ENCODE results near the gene DGKG. TPM values are rescaled to one million over a fixed set of nuclear protein-coding genes. Genes with fewer than 3 reads are reported as not detected.

Gene DGKG
- total and polyA plus RNA-seq, 9 of the 15 experiments (the other 6 are each of a cell fraction or from before 2014, with no cell fraction given): 0.01 to 0.36 (median 0.15) TPM

GRCh38 chr3:186124592-186124991, 237.4 kb downstream of the DGKG start:
- Histone ChIP-seq H3K9me3 (replicated peaks; ENCODE audit: control insufficient read depth, insufficient read depth, low read depth, low read length) (no peaks in the 10 kb centered on the region), H2AFZ (ENCODE audit: low read depth, low read length) (no peak overlapping the region), H3K4me3 (no peak overlapping the region), H3K9me1 (ENCODE audit: control insufficient read depth, insufficient read depth, low read length) (no peaks in the 10 kb centered on the region), H3K36me3 (ENCODE audit: control insufficient read depth, insufficient read depth, low read length) (no peaks in the 10 kb centered on the region), H3K4me1 (replicated peaks in 1 of 2; ENCODE audit: control insufficient read depth in 2 of 2, insufficient read depth in 2 of 2, low read length in 2 of 2) (no peaks in the 10 kb centered on the region), H3K79me2 (ENCODE audit: control insufficient read depth, insufficient read depth, low read length) (no peaks in the 10 kb centered on the region), H3K9ac (ENCODE audit: insufficient read depth in 1 of 2, low read depth in 2 of 2, low read length in 2 of 2) (no peak overlapping the region), H3K27ac (ENCODE audit: extremely low read depth, low read depth, low read length) (no peak overlapping the region), H3K4me2 (ENCODE audit: insufficient read depth, low read length) (no peak overlapping the region), H3K27me3 (ENCODE audit: control insufficient read depth in 2 of 2, insufficient read depth in 2 of 2, low read length in 2 of 2) (peaks cover 15 to 52% of the 10 kb centered on the region in 2 experiments; a peak in 4 of 5 replicates), H4K20me1 (replicated peaks; ENCODE audit: control insufficient read depth, insufficient read depth, low read length) (0 out of 2 replicates have a peak, but pooled peaks cover 5% of the 10 kb centered on the region)
- no peak for DNase-seq (ENCODE audit: extremely low read depth in 1 of 4, low spot score in 3 of 4)
- in situ Hi-C loops (cut with MboI): no loop called here
- no peak for TF ChIP-seq SRSF1 (IDR thresholded peaks at IDR 0.05; ENCODE audit: low read depth, low read length)
- TF ChIP-seq CBX3 (IDR thresholded peaks at IDR 0.05; ENCODE audit: borderline replicate concordance in 1 of 2, low read length in 2 of 2): no peak
- TF ChIP-seq ZNF212 (CRISPR knock-in tag; IDR thresholded peaks at IDR 0.05): no peak
- TF ChIP-seq NCOA1 (IDR thresholded peaks at IDR 0.05; ENCODE audit: low read depth): no peak
- no peak for TF ChIP-seq ZNF224 (CRISPR knock-in tag; IDR thresholded peaks at IDR 0.05)
- ChIA-PET CTCF (ENCODE audit: low intra/inter-chr PET ratio) (no interaction called here), POLR2A (interaction anchor here (0.6 to 1.3 kb wide), 3 partner anchors 8 to 132 kb away, joined by 3 to 4 read pairs (median 3); no protein-coding TSS in a partner anchor)
- ATAC-seq: no peak
- no TSS peak for BruUV-seq (replicated peaks)
- WGBS (ENCODE audit: insufficient coverage, low coverage, missing lambda C conversion rate): 10% methylated on average over 5 of the region's 5 CpGs
- intact Hi-C loops (cut with micrococcal nuclease): no loop called here
- FAIRE-seq: no peak

- Histone ChIP-seq H3K27me3 (ENCODE audit: control insufficient read depth in 2 of 2, insufficient read depth in 2 of 2, low read length in 2 of 2) (peaks cover 14 to 55% of the 10 kb centered on the region in 2 experiments), H3K4me3 (no peak overlapping the region), H3K4me2 (ENCODE audit: insufficient read depth, low read length) (no peak overlapping the region), H3K9ac (ENCODE audit: insufficient read depth in 1 of 2, low read depth in 2 of 2, low read length in 2 of 2) (no peak overlapping the region), H3K9me3 (replicated peaks; ENCODE audit: control insufficient read depth, insufficient read depth, low read depth, low read length) (no peaks in the 10 kb centered on the region), H3K79me2 (ENCODE audit: control insufficient read depth, insufficient read depth, low read length) (no peaks in the 10 kb centered on the region), H3K9me1 (ENCODE audit: control insufficient read depth, insufficient read depth, low read length) (no peaks in the 10 kb centered on the region), H3K27ac (ENCODE audit: extremely low read depth, low read depth, low read length) (no peak overlapping the region), H3K4me1 (replicated peaks in 1 of 2; ENCODE audit: control insufficient read depth in 2 of 2, insufficient read depth in 2 of 2, low read length in 2 of 2) (no peaks in the 10 kb centered on the region), H3K36me3 (ENCODE audit: control insufficient read depth, insufficient read depth, low read length) (no peaks in the 10 kb centered on the region), H2AFZ (ENCODE audit: low read depth, low read length) (no peak overlapping the region), H4K20me1 (replicated peaks; ENCODE audit: control insufficient read depth, insufficient read depth, low read length) (no peaks in the 10 kb centered on the region)
- BruUV-seq (replicated peaks): no TSS peak
- in situ Hi-C loops (cut with MboI): no loop called here
- ChIA-PET CTCF (ENCODE audit: low intra/inter-chr PET ratio) (no interaction called here), POLR2A (interaction anchor here (0.7 kb wide), 1 partner anchor 10 kb away, joined by 4 read pairs; no protein-coding TSS in a partner anchor)
- FAIRE-seq (no peak), DNase-seq (ENCODE audit: extremely low read depth in 1 of 4, low spot score in 3 of 4) (no peak), ATAC-seq (no peak)
- TF ChIP-seq PBX2 (CRISPR knock-in tag; IDR thresholded peaks at IDR 0.05; ENCODE audit: low read depth) (no peak), PBX2 (tag; conservative IDR thresholded peaks at IDR 0.05; ENCODE audit: low read depth) (peak; percentile 18; the same call in 1 of the 2 replicates), TGIF2 (CRISPR knock-in tag; IDR thresholded peaks at IDR 0.05) (no peak), PKNOX1 (IDR thresholded peaks at IDR 0.05) (peak; percentile 84), MEIS2 (IDR thresholded peaks at IDR 0.05; ENCODE audit: partially characterized antibody) (peak; percentile 46)
- intact Hi-C loops (cut with micrococcal nuclease): no loop called here
- 0% methylated on average over 5 of the region's 5 CpGs for WGBS (ENCODE audit: insufficient coverage, low coverage, missing lambda C conversion rate)
Observed at GRCh38 chr3:186123012-186123411, 239.0 kb downstream of the DGKG start.
